CD14-positive monocyte (primary cell): Measurements from ENCODE around the gene SLC12A9. TPM values are rescaled to one million over a fixed set of nuclear protein-coding genes. Genes with fewer than 3 reads are reported as not detected.
"Not testable (repeated sequence)": the region's sequence is repeated elsewhere in the genome, so short reads cannot be mapped to it uniquely, and the experiment has no call there.

Experiments
- DNase-seq, 3 donors: peaks; one replicate each; pipeline ENCODE4 v3.0.0-alpha.2; 2011 to 2022
- H2AFZ ChIP-seq: 2 replicates; pipeline ENCODE4 v1.6.0; 2012; ENCODE audit warnings: mild to moderate bottlenecking, low read depth, low read length, inconsistent platforms; ENCODE audit not compliant: insufficient read depth, poor library complexity, severe bottlenecking
- H3K27ac ChIP-seq, 2 donors: 1 replicate in 1 of 2; 2 replicates in 1 of 2; pipeline ENCODE4 v1.5.1; 2012 to 2013; ENCODE audit warnings: low read length in 2 of 2, control low read depth in 1 of 2, inconsistent platforms in 1 of 2, low read depth in 1 of 2, mild to moderate bottlenecking in 1 of 2
- H3K27me3 ChIP-seq, 2 donors: one replicate each; pipeline versions ENCODE4 v1.6.0 to v1.6.1; 2011 to 2013; ENCODE audit warnings: low read length in 2 of 2; ENCODE audit not compliant: control insufficient read depth in 2 of 2, insufficient read depth in 2 of 2
- H3K36me3 ChIP-seq, 2 donors: replicated peaks in 1 of 2; 1 replicate in 1 of 2; 2 replicates in 1 of 2; pipeline versions ENCODE4 v1.5.1 to v1.6.1; 2012 to 2013; ENCODE audit warnings: low read length in 2 of 2, control low read depth in 1 of 2, inconsistent platforms in 1 of 2, mild to moderate bottlenecking in 1 of 2; ENCODE audit not compliant: insufficient read depth in 2 of 2, control insufficient read depth in 1 of 2
- H3K4me1 ChIP-seq, 2 donors: 1 replicate in 1 of 2; 2 replicates in 1 of 2; pipeline versions ENCODE4 v1.5.1 to v1.6.1; 2012 to 2013; ENCODE audit warnings: low read length in 2 of 2, control low read depth in 1 of 2, inconsistent platforms in 1 of 2, mild to moderate bottlenecking in 1 of 2, moderate library complexity in 1 of 2; ENCODE audit not compliant: insufficient read depth in 2 of 2, control insufficient read depth in 1 of 2
- H3K4me2 ChIP-seq: replicated peaks from 2 replicates; pipeline ENCODE3; 2012; ENCODE audit warnings: low read length, moderate library complexity, mild to moderate bottlenecking; ENCODE audit not compliant: poor library complexity, severe bottlenecking; ENCODE audit errors: extremely low read depth
- H3K4me3 ChIP-seq, 3 experiments: fragments of 200-600 bp in 1 of 3; sonication (generic) in 1 of 3; replicated peaks in 1 of 3; 1 replicate in 2 of 3; 2 replicates in 1 of 3; pipeline ENCODE4 v1.5.1; 2011 to 2013; ENCODE audit warnings: low read length in 3 of 3, mild to moderate bottlenecking in 3 of 3, control low read depth in 2 of 3, low read depth in 2 of 3, inconsistent platforms in 1 of 3, moderate library complexity in 1 of 3
- H3K79me2 ChIP-seq: 2 replicates; pipeline ENCODE4 v1.6.0; 2012; ENCODE audit warnings: mild to moderate bottlenecking, control low read depth, inconsistent platforms, low read length, moderate library complexity; ENCODE audit not compliant: insufficient read depth
- H3K9ac ChIP-seq: 2 replicates; pipeline ENCODE4 v1.6.0; 2017; ENCODE audit warnings: low read length, mild to moderate bottlenecking; ENCODE audit not compliant: insufficient read depth, poor library complexity, severe bottlenecking
- H3K9me3 ChIP-seq, 2 donors: replicated peaks in 1 of 2; 1 replicate in 1 of 2; 2 replicates in 1 of 2; pipeline versions ENCODE4 v1.5.1 to v1.6.1; 2012 to 2013; ENCODE audit warnings: low read length in 2 of 2, control low read depth in 1 of 2; ENCODE audit not compliant: control insufficient read depth in 1 of 2, insufficient read depth in 1 of 2
- H4K20me1 ChIP-seq: 2 replicates; pipeline ENCODE4 v1.6.0; 2012; ENCODE audit warnings: mild to moderate bottlenecking, low read length, control low read depth, moderate library complexity; ENCODE audit not compliant: insufficient read depth
- H3K27ac Mint-ChIP-seq, 7 donors: one replicate each; pipeline ENCODE4 v1.8.0; 2020; ENCODE audit warnings: mild to moderate bottlenecking in 7 of 7, mixed read lengths in 7 of 7, moderate library complexity in 6 of 7, inconsistent platforms in 2 of 7
- H3K27me3 Mint-ChIP-seq, 3 donors: one replicate each; pipeline ENCODE4 v1.8.0; 2021 to 2022; ENCODE audit warnings: low read depth in 3 of 3, mild to moderate bottlenecking in 3 of 3, mixed read lengths in 3 of 3, moderate library complexity in 3 of 3, inconsistent platforms in 1 of 3
- H3K36me3 Mint-ChIP-seq, 2 donors: one replicate each; pipeline ENCODE4 v1.8.0; 2020; ENCODE audit warnings: mixed read lengths in 2 of 2, inconsistent platforms in 1 of 2, mild to moderate bottlenecking in 1 of 2
- H3K4me1 Mint-ChIP-seq: one replicate; pipeline ENCODE4 v1.8.0; 2020; ENCODE audit warnings: mild to moderate bottlenecking, mixed read lengths
- H3K4me3 Mint-ChIP-seq, 2 donors: one replicate each; pipeline ENCODE4 v1.8.0; 2020; ENCODE audit warnings: mild to moderate bottlenecking in 2 of 2, mixed read lengths in 2 of 2, moderate library complexity in 1 of 2
- H3K9me3 Mint-ChIP-seq, 7 donors: one replicate each; pipeline ENCODE4 v1.8.0; 2020 to 2022; ENCODE audit warnings: mixed read lengths in 7 of 7, mild to moderate bottlenecking in 6 of 7, moderate library complexity in 6 of 7, inconsistent platforms in 2 of 7
- WGBS: methylation state at CpG from one replicate; pipeline ENCODE4 v1.1.5; 2013; ENCODE audit warnings: missing lambda C conversion rate; ENCODE audit not compliant: insufficient coverage; 5-methylcytosine and 5-hydroxymethylcytosine counted together
- intact Hi-C, 2 donors: fragments of 100-400 bp; cut with micrococcal nuclease; formaldehyde crosslinking; loops; one replicate each; pipeline versions ENCODE4 v1.15.0 to v1.15.1; 2023
- polyA plus RNA-seq, 3 donors: library from polyadenylated mRNA; depleted of rRNA in 1 of 3; unstranded in 2 of 3; stranded (reverse) in 1 of 3; fragments of 300-500 nt in 2 of 3; fragments of >200 nt in 1 of 3; fragmentation: Illumina TruSeq in 2 of 3; gene quantifications; 1 replicate in 2 of 3; 2 replicates in 1 of 3; pipeline ENCODE4 v1.2.3, GENCODE V29; 2012 to 2021
- TF ChIP-seq, protein P1 (sequence below): fragments of 200-600 bp; IDR thresholded peaks from one replicate; pipeline ENCODE4 v1.8.0; 2022; ENCODE audit warnings: antibody characterized with exemption, mild to moderate bottlenecking

SLC12A9 gene
- polyA plus RNA-seq, 3 donors = 18.8 to 119 (median 19.3) TPM

DNA sequence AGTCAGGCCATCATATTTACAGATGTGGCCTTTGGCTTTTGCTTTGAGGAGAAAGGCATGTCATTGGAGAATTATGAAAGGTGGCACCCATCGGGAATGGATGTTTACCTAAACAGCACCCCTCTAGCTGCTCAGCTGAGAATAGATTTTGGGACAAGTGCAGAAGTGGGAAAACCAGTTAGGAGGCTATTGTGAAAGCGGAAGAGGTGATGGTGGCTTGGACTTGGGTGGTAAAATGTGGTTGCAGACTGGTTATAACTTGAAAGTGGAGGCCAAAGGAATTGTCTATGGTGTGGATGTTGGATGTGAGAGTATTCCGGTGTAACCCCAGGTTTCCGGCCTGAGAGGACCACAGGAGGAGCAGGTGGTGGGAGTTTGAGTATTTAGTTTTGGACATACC, 5.2 kb upstream of the SLC12A9 start:
- peaks cover 3% of the 10 kb centered on the region for H4K20me1 ChIP-seq
- H3K9me3 ChIP-seq = no peaks in the 10 kb centered on the region
- no peak overlapping the region for H3K9ac ChIP-seq
- peaks cover 5% of the 10 kb centered on the region for H3K79me2 ChIP-seq
- no peak overlapping the region for H3K4me2 ChIP-seq
- no peaks in the 10 kb centered on the region for H3K36me3 ChIP-seq
- TF ChIP-seq, protein P1, sequence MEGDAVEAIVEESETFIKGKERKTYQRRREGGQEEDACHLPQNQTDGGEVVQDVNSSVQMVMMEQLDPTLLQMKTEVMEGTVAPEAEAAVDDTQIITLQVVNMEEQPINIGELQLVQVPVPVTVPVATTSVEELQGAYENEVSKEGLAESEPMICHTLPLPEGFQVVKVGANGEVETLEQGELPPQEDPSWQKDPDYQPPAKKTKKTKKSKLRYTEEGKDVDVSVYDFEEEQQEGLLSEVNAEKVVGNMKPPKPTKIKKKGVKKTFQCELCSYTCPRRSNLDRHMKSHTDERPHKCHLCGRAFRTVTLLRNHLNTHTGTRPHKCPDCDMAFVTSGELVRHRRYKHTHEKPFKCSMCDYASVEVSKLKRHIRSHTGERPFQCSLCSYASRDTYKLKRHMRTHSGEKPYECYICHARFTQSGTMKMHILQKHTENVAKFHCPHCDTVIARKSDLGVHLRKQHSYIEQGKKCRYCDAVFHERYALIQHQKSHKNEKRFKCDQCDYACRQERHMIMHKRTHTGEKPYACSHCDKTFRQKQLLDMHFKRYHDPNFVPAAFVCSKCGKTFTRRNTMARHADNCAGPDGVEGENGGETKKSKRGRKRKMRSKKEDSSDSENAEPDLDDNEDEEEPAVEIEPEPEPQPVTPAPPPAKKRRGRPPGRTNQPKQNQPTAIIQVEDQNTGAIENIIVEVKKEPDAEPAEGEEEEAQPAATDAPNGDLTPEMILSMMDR = no peak
- peaks cover 7% of the 10 kb centered on the region for H3K4me1 Mint-ChIP-seq
- no peak overlapping the region for H3K4me3 Mint-ChIP-seq
- no peaks in the 10 kb centered on the region for H3K36me3 Mint-ChIP-seq
- no peaks in the 10 kb centered on the region for H3K9me3 Mint-ChIP-seq
- peaks cover 7 to 8% of the 10 kb centered on the region in 2 donors for H3K4me1 ChIP-seq
- no peak for DNase-seq
- intact Hi-C loops = no loop called here
- no peak overlapping the region for H3K4me3 ChIP-seq
- H2AFZ ChIP-seq = no peak overlapping the region
- H3K27me3 Mint-ChIP-seq = peaks cover 0 to 8% (median 0%) of the 10 kb centered on the region in 3 donors
- WGBS = 100% methylated on average over 3 of the region's 4 CpGs
- H3K27ac Mint-ChIP-seq = no peak overlapping the region
- H3K27me3 ChIP-seq = peaks cover 0 to 2% of the 10 kb centered on the region in 2 donors
- no peak overlapping the region for H3K27ac ChIP-seq

DNA sequence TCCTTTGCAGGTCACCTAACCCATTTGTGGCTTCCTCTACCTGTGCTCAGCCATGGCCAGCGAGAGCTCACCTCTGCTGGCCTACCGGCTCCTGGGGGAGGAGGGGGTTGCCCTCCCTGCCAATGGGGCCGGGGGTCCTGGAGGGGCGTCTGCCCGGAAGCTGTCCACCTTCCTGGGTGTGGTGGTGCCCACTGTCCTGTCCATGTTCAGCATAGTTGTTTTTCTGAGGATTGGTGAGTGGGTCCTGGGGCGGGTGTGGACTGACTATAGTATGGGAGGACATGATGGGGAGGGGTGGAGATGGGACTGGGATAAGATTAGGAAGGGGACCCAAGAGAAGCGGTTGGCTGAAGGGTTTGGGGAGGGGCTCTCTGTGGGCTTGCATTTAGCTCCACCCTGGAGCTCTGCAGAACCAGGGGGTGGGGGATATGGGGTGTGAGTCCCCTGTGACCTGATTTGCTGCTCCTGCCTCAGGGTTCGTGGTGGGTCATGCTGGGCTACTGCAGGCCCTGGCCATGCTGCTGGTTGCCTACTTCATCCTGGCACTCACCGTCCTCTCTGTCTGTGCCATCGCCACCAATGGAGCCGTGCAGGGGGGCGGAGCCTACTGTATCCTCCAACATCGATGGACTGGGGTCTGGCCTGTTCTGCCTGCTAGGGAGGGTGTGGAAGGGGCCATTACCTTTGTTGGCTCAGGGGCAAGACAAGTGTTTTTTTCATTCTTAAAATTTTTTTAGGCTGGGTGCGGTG, 1.8 kb downstream of the SLC12A9 start:
- no peaks in the 10 kb centered on the region for H3K27me3 Mint-ChIP-seq
- peak overlapping the region in 5 of 7 donors; percentile 46 to 94 (median 57) for H3K27ac Mint-ChIP-seq
- H3K9ac ChIP-seq = no peak overlapping the region
- H3K4me1 ChIP-seq = peaks cover 25 to 41% of the 10 kb centered on the region in 2 donors
- no peak for DNase-seq
- WGBS = 97% methylated on average over 9 of the region's 14 CpGs
- no peak overlapping the region for H3K27ac ChIP-seq
- peak overlapping the region in 1 of 2 donors; percentile 96 for H3K4me3 Mint-ChIP-seq
- peaks cover 74% of the 10 kb centered on the region for H3K79me2 ChIP-seq
- H3K27me3 ChIP-seq = peaks cover 0 to 2% of the 10 kb centered on the region in 2 donors
- H3K4me3 ChIP-seq = peak overlapping the region in 1 of 3 experiments; percentile 99
- no peaks in the 10 kb centered on the region for H3K9me3 ChIP-seq
- intact Hi-C loops = loop anchor here (5.0 to 10.0 kb wide), 3 partner anchors 130 to 157 kb away; partner anchors contain the start of genes EPO (in 1 of the 2) and POP7 (in 1 of the 2)
- H3K4me1 Mint-ChIP-seq = peaks cover 40% of the 10 kb centered on the region
- peaks cover 72% of the 10 kb centered on the region for H4K20me1 ChIP-seq
- peaks cover 38 to 49% of the 10 kb centered on the region in 2 donors for H3K36me3 ChIP-seq
- peaks cover 33 to 55% of the 10 kb centered on the region in 2 donors for H3K36me3 Mint-ChIP-seq
- H3K4me2 ChIP-seq = peak overlapping the region; percentile 89
- H2AFZ ChIP-seq = no peak overlapping the region
- no peaks in the 10 kb centered on the region for H3K9me3 Mint-ChIP-seq
- TF ChIP-seq, protein P1 = no peak

DNA sequence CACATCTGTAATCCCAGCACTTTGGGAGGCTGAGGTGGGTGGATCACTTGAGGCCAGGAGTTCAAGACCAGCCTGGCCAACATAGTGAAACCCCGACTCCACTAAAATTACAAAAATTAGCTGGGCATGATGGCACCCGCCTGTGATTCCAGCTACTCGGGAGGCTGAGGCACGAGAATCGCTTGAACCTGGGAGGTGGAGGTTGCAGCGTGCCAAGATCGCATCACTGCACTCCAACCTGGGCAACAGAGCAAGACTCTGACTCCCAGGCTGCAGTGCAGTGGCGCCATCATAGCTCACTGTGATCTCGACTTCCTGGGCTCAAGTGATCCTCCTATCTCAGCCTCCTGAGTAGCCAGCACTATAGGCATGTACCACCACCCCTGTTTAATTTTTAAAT, 2.4 kb downstream of the SLC12A9 start:
- H3K4me1 Mint-ChIP-seq = peaks cover 40% of the 10 kb centered on the region
- not testable (repeated sequence) for H3K4me3 ChIP-seq, H3K9ac ChIP-seq, H3K27ac ChIP-seq, H2AFZ ChIP-seq, H3K9me3 Mint-ChIP-seq, DNase-seq, H3K27me3 ChIP-seq, H3K27ac Mint-ChIP-seq, H3K27me3 Mint-ChIP-seq, H3K4me3 Mint-ChIP-seq, H3K9me3 ChIP-seq
- WGBS = 98% methylated on average over 6 of the region's 9 CpGs
- Histone ChIP-seq H3K36me3 (peaks cover 44 to 55% of the 10 kb centered on the region in 2 donors), H3K4me1 (peaks cover 25 to 41% of the 10 kb centered on the region in 2 donors), H4K20me1 (peaks cover 78% of the 10 kb centered on the region), H3K4me2 (peak overlapping the region; percentile 89), H3K79me2 (peaks cover 79% of the 10 kb centered on the region)
- peaks cover 38 to 61% of the 10 kb centered on the region in 2 donors for H3K36me3 Mint-ChIP-seq
- intact Hi-C loops = loop anchor here (5.0 to 10.0 kb wide), 3 partner anchors 130 to 158 kb away; partner anchors contain the start of genes EPO (in 1 of the 2) and POP7 (in 1 of the 2)
